Parathyroid adenoma (tissue), 2 donors: Measurements from ENCODE around the gene SORCS2.

ENCODE experiments used
- H2AFZ ChIP-seq: fragments of 300-600 bp; sonication (generic); one replicate; pipeline ENCODE4 v1.7.0; 2017; ENCODE audit warnings: antibody characterized with exemption, mild to moderate bottlenecking
- H3K27ac ChIP-seq: fragments of 300-600 bp; sonication (generic); one replicate; pipeline ENCODE4 v1.7.0; 2017
- H3K27me3 ChIP-seq: fragments of 300-600 bp; sonication (generic); one replicate; pipeline ENCODE4 v1.7.0; 2017; ENCODE audit warnings: low read length; ENCODE audit not compliant: control insufficient read depth, insufficient read depth
- H3K36me3 ChIP-seq: fragments of 300-600 bp; sonication (generic); one replicate; pipeline ENCODE4 v1.7.0; 2017; ENCODE audit warnings: low read length; ENCODE audit not compliant: control insufficient read depth, insufficient read depth
- H3K4me1 ChIP-seq: fragments of 300-600 bp; sonication (generic); one replicate; pipeline ENCODE4 v1.7.0; 2017; ENCODE audit warnings: control low read depth
- H3K4me2 ChIP-seq: fragments of 300-600 bp; sonication (generic); one replicate; pipeline ENCODE4 v1.7.0; 2017; ENCODE audit warnings: low read length
- H3K4me3 ChIP-seq: fragments of 300-600 bp; sonication (generic); one replicate; pipeline ENCODE4 v1.7.0; 2017; ENCODE audit warnings: low read depth, low read length
- H3K79me2 ChIP-seq: fragments of 300-600 bp; sonication (generic); one replicate; pipeline ENCODE4 v1.7.0; 2017; ENCODE audit warnings: control low read depth
- H3K9ac ChIP-seq: fragments of 300-600 bp; sonication (generic); one replicate; pipeline ENCODE4 v1.7.0; 2017; ENCODE audit warnings: mild to moderate bottlenecking
- H3K9me3 ChIP-seq: fragments of 300-600 bp; sonication (generic); one replicate; pipeline ENCODE4 v1.7.0; 2017; ENCODE audit warnings: low read length; ENCODE audit not compliant: control insufficient read depth
- TF ChIP-seq, protein P1 (sequence below): fragments of 300-600 bp; sonication (generic); IDR thresholded peaks from one replicate; pipeline ENCODE4 v1.7.0; 2017; ENCODE audit warnings: antibody characterized with exemption, mild to moderate bottlenecking
- donor health status: primary hyperparathyroidism.

Gene SORCS2

DNA sequence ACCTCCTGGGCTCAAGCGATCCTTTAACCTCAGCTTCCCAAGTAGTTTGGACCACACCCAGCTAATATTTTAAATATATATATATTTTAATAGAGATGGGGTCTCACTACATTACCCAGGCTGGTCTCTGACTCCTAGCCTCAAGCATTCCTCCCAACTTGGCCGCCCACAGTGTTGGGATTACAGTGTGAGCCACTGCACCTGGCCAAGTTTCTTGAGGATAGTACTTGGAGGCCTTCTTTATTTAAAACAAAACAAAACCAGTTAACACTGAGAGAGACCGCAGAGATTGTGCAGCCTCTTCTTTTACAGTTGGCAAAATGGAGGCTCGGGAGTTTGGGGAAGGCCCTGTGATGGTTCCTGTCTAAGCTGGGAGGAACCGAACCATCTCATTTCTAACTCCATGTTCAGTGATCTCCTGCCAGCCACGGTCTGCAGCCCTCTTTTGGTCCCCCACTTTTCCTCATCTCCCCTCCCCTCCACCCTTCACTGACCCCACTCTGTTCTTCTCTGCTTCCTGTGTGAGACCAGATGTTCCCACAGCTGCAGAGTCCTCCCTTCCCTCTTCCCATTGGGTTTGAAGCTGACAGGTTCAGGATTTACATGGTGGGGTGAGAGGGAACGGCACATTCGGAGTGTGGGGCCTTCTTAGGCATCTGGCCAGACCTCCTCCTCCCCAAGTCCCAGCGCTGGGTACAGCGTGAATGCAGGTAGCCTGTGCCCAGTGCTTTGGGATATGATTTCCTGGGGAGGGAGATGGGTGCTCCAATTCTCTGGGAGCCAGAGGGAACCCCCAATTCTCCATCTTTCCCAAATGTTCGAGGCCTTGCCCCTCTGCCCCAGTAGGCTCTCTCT is 1.4 kb upstream of the SORCS2 start:
- Histone ChIP-seq H3K36me3 (no peaks in the 10 kb centered on the region), H3K27me3 (peaks cover 10% of the 10 kb centered on the region), H2AFZ (no peak overlapping the region), H3K9me3 (no peaks in the 10 kb centered on the region), H3K27ac (no peak overlapping the region), H3K4me3 (no peak overlapping the region), H3K79me2 (no peaks in the 10 kb centered on the region), H3K4me2 (no peak overlapping the region), H3K4me1 (no peaks in the 10 kb centered on the region), H3K9ac (no peak overlapping the region)
- TF ChIP-seq, protein P1, sequence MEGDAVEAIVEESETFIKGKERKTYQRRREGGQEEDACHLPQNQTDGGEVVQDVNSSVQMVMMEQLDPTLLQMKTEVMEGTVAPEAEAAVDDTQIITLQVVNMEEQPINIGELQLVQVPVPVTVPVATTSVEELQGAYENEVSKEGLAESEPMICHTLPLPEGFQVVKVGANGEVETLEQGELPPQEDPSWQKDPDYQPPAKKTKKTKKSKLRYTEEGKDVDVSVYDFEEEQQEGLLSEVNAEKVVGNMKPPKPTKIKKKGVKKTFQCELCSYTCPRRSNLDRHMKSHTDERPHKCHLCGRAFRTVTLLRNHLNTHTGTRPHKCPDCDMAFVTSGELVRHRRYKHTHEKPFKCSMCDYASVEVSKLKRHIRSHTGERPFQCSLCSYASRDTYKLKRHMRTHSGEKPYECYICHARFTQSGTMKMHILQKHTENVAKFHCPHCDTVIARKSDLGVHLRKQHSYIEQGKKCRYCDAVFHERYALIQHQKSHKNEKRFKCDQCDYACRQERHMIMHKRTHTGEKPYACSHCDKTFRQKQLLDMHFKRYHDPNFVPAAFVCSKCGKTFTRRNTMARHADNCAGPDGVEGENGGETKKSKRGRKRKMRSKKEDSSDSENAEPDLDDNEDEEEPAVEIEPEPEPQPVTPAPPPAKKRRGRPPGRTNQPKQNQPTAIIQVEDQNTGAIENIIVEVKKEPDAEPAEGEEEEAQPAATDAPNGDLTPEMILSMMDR, result no peak

DNA sequence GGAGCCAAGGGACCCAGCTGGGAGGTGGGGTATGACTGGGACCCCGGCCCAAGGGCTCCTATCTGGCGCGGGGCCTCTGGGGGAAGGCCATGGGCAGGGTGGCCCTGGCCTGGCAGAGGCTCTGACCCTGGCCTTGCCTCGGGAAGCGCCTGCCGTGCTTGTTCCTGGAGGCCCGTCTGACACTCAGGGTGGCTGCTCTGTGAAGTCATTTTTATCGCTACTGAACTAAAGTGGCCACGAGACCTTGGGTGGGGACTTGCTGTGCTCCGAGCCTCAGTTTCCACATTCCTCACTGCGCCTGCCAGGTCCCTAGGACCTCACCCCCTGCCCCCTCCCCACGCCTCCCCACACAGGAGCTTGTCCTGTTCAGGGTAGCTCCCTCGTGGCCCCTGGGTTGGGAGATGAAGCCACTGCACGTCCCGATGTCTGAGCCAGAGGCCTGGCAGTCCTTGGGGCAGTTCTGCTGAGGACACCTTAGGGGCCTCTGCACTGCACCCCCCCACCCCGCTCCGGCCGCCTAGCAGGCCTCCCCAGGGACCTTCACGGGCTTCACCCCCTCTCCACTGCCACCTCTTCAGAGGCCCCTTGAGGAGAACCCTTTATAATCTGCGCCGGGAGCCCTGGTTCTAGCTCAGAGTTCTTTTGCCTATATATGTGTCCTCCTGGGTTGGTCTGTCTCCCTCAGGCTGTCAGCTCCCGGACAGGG is 639 bp upstream of the SORCS2 start:
- Histone ChIP-seq H2AFZ (no peak overlapping the region), H3K79me2 (no peaks in the 10 kb centered on the region), H3K4me2 (no peak overlapping the region), H3K9me3 (no peaks in the 10 kb centered on the region), H3K36me3 (no peaks in the 10 kb centered on the region), H3K9ac (no peak overlapping the region), H3K27me3 (peaks cover 10% of the 10 kb centered on the region), H3K27ac (no peak overlapping the region), H3K4me3 (no peak overlapping the region), H3K4me1 (no peaks in the 10 kb centered on the region)
- TF ChIP-seq, protein P1, result no peak

DNA sequence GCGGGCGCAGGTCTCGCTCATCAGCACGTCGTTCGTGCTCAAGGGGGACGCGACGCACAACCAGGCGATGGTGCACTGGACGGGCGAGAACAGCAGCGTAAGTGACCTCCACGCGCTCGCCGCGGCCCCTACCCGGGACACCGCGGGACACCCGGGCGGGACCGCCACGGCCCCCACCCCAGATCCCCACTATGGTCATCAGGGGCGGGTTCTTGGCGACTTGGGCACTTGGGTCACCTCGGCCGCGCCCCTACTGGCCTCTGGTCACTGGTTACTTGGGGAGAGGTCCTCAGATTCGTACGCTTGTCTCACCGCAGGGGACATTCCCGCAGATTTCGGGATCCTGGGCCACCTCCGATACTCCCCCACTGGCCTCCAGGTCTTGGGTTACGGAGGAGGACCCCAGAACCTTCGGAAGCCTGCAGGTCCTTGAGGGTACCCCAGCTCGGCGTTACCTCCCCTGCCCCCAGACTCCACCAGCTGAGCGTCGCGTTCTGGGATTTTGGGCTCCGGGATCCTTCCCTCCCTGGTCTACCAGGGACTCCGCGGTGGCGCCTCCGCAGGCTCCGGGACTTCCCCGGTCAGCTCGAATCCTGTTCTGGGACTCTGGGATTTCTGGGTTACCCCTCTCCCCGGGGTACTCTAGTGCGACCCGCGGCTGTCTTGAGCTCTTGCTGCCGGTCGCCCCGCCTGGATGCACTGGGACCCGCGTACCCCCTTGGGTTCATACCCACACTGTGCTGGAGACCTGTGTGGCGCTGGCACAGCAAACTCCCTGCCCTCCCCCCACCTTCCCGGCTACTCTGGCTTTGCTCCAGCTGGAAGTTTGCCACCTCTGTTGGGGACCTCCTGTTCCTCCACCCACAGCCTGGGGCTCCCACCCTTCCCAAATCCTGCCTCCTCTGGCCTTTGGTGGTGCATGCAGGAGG is 956 bp downstream of the SORCS2 start:
- TF ChIP-seq, protein P1, result no peak
- Histone ChIP-seq H2AFZ (no peak overlapping the region), H3K4me2 (peak overlapping the region; percentile 44), H3K79me2 (no peaks in the 10 kb centered on the region), H3K27me3 (peaks cover 10% of the 10 kb centered on the region), H3K9me3 (no peaks in the 10 kb centered on the region), H3K9ac (no peak overlapping the region), H3K4me3 (no peak overlapping the region), H3K4me1 (no peaks in the 10 kb centered on the region), H3K36me3 (no peaks in the 10 kb centered on the region), H3K27ac (no peak overlapping the region)

DNA sequence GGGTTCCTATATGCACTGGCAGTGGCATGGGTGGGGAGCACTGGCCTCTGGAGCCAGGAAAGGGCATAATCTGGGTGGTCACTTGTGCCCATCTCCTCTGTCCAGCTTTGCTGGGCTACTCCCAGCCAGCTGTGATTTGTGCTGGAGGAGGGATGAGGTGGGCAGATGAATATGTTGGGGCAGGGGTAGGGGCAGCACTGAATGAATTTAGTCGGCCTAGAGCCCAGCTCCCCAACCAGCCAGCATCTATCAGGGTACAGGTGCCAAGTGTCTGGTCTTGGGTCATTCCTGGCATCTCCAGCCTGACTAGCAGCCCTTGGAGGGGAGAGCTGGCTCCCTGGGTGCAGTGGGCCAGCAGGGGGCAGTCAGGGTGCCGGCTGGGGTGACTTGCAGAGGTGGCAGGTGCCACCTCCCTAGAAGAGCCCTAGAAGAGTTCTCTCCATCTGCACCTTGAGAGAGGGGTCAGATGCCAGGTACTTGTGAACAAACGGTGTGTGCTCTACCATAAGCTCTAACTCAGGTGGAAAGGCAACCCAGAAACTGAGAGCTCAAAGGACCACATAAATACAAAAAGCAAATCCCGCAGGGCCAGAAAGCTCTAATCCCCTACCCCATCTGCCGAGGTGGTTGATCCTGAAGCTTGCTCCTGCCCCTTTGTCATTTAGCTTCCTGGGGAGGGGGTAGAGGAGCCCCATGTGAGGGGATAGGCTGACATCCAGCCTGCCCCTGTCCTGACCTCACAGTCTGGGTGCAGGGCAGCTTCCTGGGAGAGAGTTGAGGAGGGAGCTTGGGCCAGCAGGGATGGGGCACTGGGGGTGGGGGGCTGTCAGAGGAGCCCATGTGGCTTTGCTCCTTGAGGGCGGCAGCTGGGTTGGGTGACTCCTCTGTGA is 2.2 kb downstream of the SORCS2 start:
- H3K36me3 ChIP-seq, result no peaks in the 10 kb centered on the region
- no peaks in the 10 kb centered on the region for H3K4me1 ChIP-seq
- H3K4me3 ChIP-seq, result no peak overlapping the region
- no peak overlapping the region for H3K9ac ChIP-seq
- H3K27ac ChIP-seq, result no peak overlapping the region
- no peaks in the 10 kb centered on the region for H3K9me3 ChIP-seq
- peaks cover 7% of the 10 kb centered on the region for H3K27me3 ChIP-seq
- H3K79me2 ChIP-seq, result no peaks in the 10 kb centered on the region
- TF ChIP-seq, protein P1, result no peak
- no peak overlapping the region for H3K4me2 ChIP-seq
- H2AFZ ChIP-seq, result no peak overlapping the region
